Heart right ventricle (tissue), 16 donors: ENCODE measurements around the gene ETFDH. TPM values are rescaled to one million over a fixed set of nuclear protein-coding genes. Genes with fewer than 3 reads are reported as not detected.
A peak's percentile ranks its signal among the peaks of the same experiment; 100 is the strongest.

ENCODE experiments used
- ATAC-seq, 8 donors: fragments of 200-7000 bp; cut with Tn5 transposase; one replicate each; pipeline ENCODE4 v1.9.1; 2020; ENCODE audit warnings: mild to moderate bottlenecking in 8 of 8, moderate library complexity in 8 of 8, moderate number of reproducible peaks in 1 of 8
- DNase-seq, 2 donors: peaks; one replicate each; pipeline ENCODE4 v3.0.0-alpha.2; 2020
- H3K27ac ChIP-seq, 10 donors: fragments of 200-600 bp; sonication (generic) in 2 of 10; one replicate each; pipeline versions ENCODE4 v1.5.0 to v1.8.0; 2020 to 2022; ENCODE audit warnings: mild to moderate bottlenecking in 3 of 10
- H3K27me3 ChIP-seq, 7 donors: fragments of 200-600 bp; one replicate each; pipeline ENCODE4 v1.8.0; 2021 to 2022; ENCODE audit warnings: mild to moderate bottlenecking in 2 of 7
- H3K36me3 ChIP-seq, 9 donors: fragments of 200-600 bp; sonication (generic) in 1 of 9; one replicate each; pipeline versions ENCODE4 v1.5.0 to v1.8.0; 2020 to 2022; ENCODE audit warnings: mild to moderate bottlenecking in 2 of 9
- H3K4me1 ChIP-seq, 9 donors: fragments of 200-600 bp; sonication (generic) in 1 of 9; one replicate each; pipeline versions ENCODE4 v1.5.0 to v1.8.0; 2020 to 2022; ENCODE audit warnings: mild to moderate bottlenecking in 4 of 9
- H3K4me3 ChIP-seq, 10 donors: fragments of 200-600 bp; sonication (generic) in 2 of 10; one replicate each; pipeline versions ENCODE4 v1.5.0 to v1.8.0; 2020 to 2022; ENCODE audit warnings: mild to moderate bottlenecking in 7 of 10, moderate library complexity in 2 of 10
- H3K9me3 ChIP-seq, 11 donors: fragments of 200-600 bp in 10 of 11; sonication (generic) in 2 of 11; one replicate each; pipeline versions ENCODE4 v1.5.0 to v1.8.0; 2013 to 2022; ENCODE audit warnings: mild to moderate bottlenecking in 2 of 11, control low read depth in 1 of 11, moderate library complexity in 1 of 11
- WGBS, 2 donors: extraction: QIAGEN DNeasy Blood & Tissue Kit; methylation state at CpG; one replicate each; pipeline ENCODE4 v1.1.7; 2013; ENCODE audit warnings: inconsistent platforms in 1 of 2; 5-methylcytosine and 5-hydroxymethylcytosine counted together
- intact Hi-C, 10 donors: fragments of 100-400 bp; cut with DNase I; formaldehyde crosslinking; loops; one replicate each; pipeline versions ENCODE4 v1.11.1 to v1.14.2; 2022
- polyA plus RNA-seq, 2 donors: library from polyadenylated mRNA; stranded (reverse); fragments of 200-250 nt; gene quantifications; one replicate each; pipeline ENCODE4 v1.2.3, GENCODE V29; 2013
- total RNA-seq, 10 donors: library from RNA; stranded (reverse); fragmentation: NEBNext Ultra II Directional in 3 of 10; extraction: Animal tissue kit (Norgen Biotek cat#: 25700) in 3 of 10; gene quantifications; one replicate each; pipeline versions ENCODE4 v1.2.1 to v1.2.4, GENCODE V29; 2021 to 2023
- TF ChIP-seq, protein P1 (sequence below), 9 donors: fragments of 200-600 bp; sonication (generic) in 2 of 9; IDR thresholded peaks; one replicate each; pipeline versions ENCODE4 v1.5.0 to v1.8.0; 2021 to 2022; ENCODE audit warnings: antibody characterized with exemption in 9 of 9, mild to moderate bottlenecking in 5 of 9, moderate library complexity in 1 of 9
- donor health status: Arrhythmogenic right ventricular cardiomyopathy.
- donor health status: ischemic (EF 13 %, LVEDD 7.1; RV severe dilation, severe dysfunction).
- donor health status: healthy with polysubstance abuse.
- donor health status: DM: no; HTN: yes; CAD: no.
- donor health status: DM: no; HTN: no; CAD: no.
- donor health status: ischemic (EF 25% LVEDD 6.9; RV normal size, moderate dysfunction).
- donor health status: ischemic (EF 25% LVEDD 5.7; RV mildly dilated, moderate dysfunction).
- donor health status: healthy.
- donor health status: DM: yes; HTN: yes; CAD: no.
- donor health status: Ischemic cardiomyopathy.
- donor health status: ischemic (EF 35%, LVEDD 5.7; RV mildly dilated, moderate dysfunction).
- donor health status: nonischemic (EF 11% LVEDD 7.7; RV severe dilation, severe dysfunction).
- donor health status: DM: yes; HTN: yes; CAD: no.
- donor health status: PGD.
- donor health status: ischemic (EF 29% LVEDD 5.4; RV normal size, mild dysfunction).
- donor health status: nonischemic (EF 23%, LVEDD 6.1; RV moderate dilation, normal function).

Gene ETFDH
- total and polyA plus RNA-seq, 12 donors = 47.3 to 305 (median 192) TPM

DNA sequence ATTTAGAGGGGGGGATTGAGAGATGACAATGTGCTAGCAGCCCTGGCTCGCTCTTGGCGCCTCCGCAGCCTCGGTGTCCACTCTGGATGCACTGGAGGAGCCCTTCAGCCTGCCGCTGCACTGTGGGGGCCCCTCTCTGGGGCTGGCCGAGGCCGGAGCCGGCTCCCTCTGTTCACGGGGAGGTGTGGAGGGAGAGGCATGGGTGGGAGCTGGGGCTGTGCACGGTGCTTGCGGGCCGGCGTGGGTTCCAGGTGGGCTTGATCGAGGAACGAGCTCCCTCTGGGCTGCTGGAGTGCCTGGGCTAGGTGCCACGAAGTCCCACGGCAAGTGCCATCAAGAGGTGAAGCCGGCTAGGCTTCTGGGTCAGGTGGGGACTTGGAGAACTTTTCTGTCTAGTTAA is 7.3 kb upstream of the ETFDH start:
- H3K27ac ChIP-seq = no peak overlapping the region
- peaks cover 0 to 15% (median 0%) of the 10 kb centered on the region in 9 donors for H3K36me3 ChIP-seq
- no peak for ATAC-seq
- H3K9me3 ChIP-seq = no peaks in the 10 kb centered on the region
- no peak for DNase-seq
- H3K27me3 ChIP-seq = no peaks in the 10 kb centered on the region
- H3K4me1 ChIP-seq = peaks cover 0 to 13% (median 0%) of the 10 kb centered on the region in 9 donors
- intact Hi-C loops = loop anchor here in 1 of 10 donors (5.0 kb wide), 1 partner anchor 1197 kb away; no protein-coding TSS in a partner anchor
- 98 to 99% methylated on average over 18 of the region's 18 CpGs for WGBS, 2 donors
- H3K4me3 ChIP-seq = no peak overlapping the region
- TF ChIP-seq, protein P1, sequence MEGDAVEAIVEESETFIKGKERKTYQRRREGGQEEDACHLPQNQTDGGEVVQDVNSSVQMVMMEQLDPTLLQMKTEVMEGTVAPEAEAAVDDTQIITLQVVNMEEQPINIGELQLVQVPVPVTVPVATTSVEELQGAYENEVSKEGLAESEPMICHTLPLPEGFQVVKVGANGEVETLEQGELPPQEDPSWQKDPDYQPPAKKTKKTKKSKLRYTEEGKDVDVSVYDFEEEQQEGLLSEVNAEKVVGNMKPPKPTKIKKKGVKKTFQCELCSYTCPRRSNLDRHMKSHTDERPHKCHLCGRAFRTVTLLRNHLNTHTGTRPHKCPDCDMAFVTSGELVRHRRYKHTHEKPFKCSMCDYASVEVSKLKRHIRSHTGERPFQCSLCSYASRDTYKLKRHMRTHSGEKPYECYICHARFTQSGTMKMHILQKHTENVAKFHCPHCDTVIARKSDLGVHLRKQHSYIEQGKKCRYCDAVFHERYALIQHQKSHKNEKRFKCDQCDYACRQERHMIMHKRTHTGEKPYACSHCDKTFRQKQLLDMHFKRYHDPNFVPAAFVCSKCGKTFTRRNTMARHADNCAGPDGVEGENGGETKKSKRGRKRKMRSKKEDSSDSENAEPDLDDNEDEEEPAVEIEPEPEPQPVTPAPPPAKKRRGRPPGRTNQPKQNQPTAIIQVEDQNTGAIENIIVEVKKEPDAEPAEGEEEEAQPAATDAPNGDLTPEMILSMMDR (IDR thresholded peaks at IDR 0.05) = no peak

DNA sequence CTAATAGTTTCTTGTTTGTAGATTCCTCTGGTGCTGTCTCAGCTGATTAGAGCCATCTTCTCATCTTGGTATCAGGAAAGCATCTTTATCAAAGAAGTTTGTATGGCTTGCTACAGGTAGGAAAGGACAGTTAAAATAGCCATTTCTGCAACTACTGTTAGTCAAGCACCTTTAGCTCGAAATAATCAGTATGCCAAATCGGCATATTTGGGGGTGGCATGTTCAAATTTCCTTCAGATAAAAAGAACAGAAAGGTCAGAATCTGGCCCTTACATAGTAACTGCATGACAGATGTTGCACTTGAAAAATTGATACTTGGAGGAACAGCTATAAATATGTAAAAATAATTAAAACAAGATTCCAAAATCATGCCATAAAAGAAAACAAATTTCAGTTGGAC is 5.2 kb upstream of the ETFDH start:
- TF ChIP-seq, protein P1 (IDR thresholded peaks at IDR 0.05) = no peak
- H3K9me3 ChIP-seq = no peaks in the 10 kb centered on the region
- peaks cover 0 to 25% (median 11%) of the 10 kb centered on the region in 9 donors for H3K4me1 ChIP-seq
- ATAC-seq = no peak
- intact Hi-C loops = loop anchor here in 1 of 10 donors (5.0 kb wide), 1 partner anchor 1195 kb away; no protein-coding TSS in a partner anchor
- 95% methylated on average over 2 of the region's 2 CpGs for WGBS, 2 donors
- peaks cover 0 to 15% (median 0%) of the 10 kb centered on the region in 9 donors for H3K36me3 ChIP-seq
- no peak overlapping the region for H3K27ac ChIP-seq
- H3K4me3 ChIP-seq = no peak overlapping the region
- no peak for DNase-seq
- no peaks in the 10 kb centered on the region for H3K27me3 ChIP-seq

DNA sequence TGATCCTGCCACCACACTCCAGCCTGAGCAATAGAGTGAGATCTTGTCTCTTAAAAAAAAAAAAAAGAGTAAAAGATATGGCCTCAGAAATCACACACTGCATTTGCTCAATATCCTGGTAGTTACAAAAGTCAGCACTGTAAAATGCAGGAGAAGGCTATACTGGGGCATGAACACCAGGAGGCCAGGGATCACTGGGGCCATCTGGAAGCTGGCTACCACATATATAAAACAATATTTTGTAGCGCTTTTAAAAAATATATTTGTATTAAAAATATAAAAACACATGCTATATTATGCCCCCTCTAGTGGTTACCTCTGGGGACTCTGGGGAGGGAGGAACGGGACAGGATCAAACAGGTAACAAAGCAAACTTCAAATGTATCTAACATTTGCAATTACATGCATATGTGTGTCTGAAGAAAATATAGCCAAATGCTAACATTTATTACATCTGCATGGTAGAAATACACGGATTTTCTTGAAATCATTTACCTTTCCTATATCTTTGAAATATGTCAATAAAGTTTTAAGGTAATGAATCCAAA is 4.4 kb upstream of the ETFDH start:
- Histone ChIP-seq H3K27me3 (no peaks in the 10 kb centered on the region), H3K4me1 (peaks cover 0 to 27% (median 13%) of the 10 kb centered on the region in 9 donors), H3K36me3 (peaks cover 0 to 15% (median 0%) of the 10 kb centered on the region in 9 donors), H3K9me3 (no peaks in the 10 kb centered on the region), H3K4me3 (no peak overlapping the region), H3K27ac (no peak overlapping the region)
- no peak for DNase-seq
- intact Hi-C loops = loop anchor here in 1 of 10 donors (5.0 kb wide), 1 partner anchor 1195 kb away; no protein-coding TSS in a partner anchor
- TF ChIP-seq, protein P1 (IDR thresholded peaks at IDR 0.05) = peak in 8 of 9 donors; percentile 10 to 54 (median 42)
- no peak for ATAC-seq
- WGBS, 2 donors = 88% methylated on average over 3 of the region's 3 CpGs

- intact Hi-C loops = loop anchor here in 1 of 10 donors (5.0 kb wide), 1 partner anchor 1193 kb away; no protein-coding TSS in a partner anchor
- Histone ChIP-seq H3K4me1 (peaks cover 0 to 31% (median 27%) of the 10 kb centered on the region in 9 donors), H3K27ac (no peak overlapping the region), H3K27me3 (no peaks in the 10 kb centered on the region), H3K4me3 (no peak overlapping the region), H3K9me3 (no peaks in the 10 kb centered on the region), H3K36me3 (peaks cover 0 to 15% (median 0%) of the 10 kb centered on the region in 9 donors)
- WGBS, 2 donors = 93 to 94% methylated on average over 7 of the region's 7 CpGs
- ATAC-seq (no peak), DNase-seq (no peak)
- TF ChIP-seq, protein P1 (IDR thresholded peaks at IDR 0.05) = no peak
These were observed 2.8 kb upstream of the ETFDH start for GRCh38 chr4:158669310-158669709.
